GM18505 (cell line): ENCODE data around the gene SAPCD2.

Experiments used
- ATAC-seq: cut with Tn5 transposase; IDR thresholded peaks from one replicate; pipeline ENCODE4 v1.9.1; 2021; ENCODE audit not compliant: unreplicated experiment
- POLR2A ChIP-seq: IDR thresholded peaks from 4 replicates; pipeline ENCODE4 v1.6.1; 2011; ENCODE audit warnings: borderline replicate concordance; ENCODE audit not compliant: insufficient read depth, insufficient read length; ENCODE audit errors: extremely low read depth

The SAPCD2 gene

DNA sequence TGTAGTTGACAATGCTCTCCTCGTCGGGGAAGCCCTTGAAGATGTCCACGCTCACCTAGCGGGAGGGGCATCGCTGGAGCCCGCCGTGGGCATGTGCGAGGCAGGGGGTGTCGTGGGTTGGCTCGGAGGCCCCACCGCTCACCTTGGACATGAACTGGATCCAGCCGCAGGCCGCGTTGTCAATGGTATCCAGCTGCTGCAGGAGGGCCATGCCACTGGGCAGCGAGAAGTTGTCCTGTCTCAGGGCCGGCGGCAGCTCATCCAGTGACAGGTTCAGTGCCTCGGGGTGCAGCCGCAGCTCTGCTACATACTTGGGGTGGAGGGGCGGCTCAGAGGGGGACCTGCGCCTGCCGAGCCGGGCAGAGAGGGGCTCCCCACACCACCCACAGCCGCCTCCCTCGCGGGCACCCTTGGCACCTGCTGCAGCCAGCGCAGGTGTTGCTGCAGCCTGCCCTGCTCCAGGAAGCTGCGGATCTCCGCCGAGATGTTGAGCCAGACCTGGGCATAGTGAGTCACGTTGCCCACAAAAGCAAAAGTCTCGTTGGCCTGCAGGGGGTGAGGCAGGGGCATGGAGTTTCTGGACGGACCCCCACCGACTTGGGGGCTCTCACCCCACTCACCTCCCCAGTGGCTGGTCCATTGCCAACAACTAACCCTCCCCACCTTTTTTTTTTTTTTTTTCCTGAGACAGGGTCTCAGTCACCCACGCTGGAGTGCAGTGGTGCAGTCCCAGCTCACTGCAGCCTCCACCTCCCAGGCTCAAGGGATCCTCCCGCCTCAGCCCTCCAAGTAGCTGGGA is 51.4 kb downstream of the SAPCD2 start:
- no peak for ATAC-seq
- TF ChIP-seq POLR2A: no peak

DNA sequence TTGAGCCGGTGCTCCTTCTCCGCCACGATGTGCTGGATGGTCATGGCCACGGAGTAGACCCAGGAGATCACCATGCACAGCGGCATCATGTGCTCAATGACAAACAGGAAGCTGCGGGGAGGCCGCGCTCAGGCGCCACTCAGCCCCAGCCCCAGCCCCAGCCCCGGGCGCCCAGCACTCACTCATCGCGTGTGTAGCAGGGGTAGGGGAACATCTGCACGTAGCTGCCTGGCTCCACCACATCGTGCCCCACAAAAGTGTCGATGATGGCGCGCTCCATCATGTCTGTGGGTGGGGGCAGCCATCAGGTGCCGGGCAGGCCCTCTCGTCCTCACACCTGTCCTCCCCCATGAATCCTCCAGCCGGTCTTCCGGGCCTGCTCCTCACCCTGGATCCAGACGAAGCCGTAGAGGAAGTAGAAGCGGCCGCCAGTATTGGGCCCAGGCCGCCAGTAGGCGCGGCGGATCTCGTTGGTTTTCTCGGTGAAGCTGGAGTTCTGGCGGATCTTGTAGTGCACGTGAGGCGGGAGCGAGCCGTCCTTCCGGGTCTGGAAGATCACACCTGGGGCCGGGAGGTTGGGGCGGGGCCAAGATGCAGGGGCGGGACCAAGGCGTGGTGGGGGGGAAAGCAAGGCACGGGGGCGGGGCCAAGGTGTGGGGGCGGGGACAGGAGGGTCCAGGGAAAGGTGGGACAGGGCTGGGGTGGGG is 52.4 kb downstream of the SAPCD2 start:
- ATAC-seq: no peak
- TF ChIP-seq POLR2A: no peak

DNA sequence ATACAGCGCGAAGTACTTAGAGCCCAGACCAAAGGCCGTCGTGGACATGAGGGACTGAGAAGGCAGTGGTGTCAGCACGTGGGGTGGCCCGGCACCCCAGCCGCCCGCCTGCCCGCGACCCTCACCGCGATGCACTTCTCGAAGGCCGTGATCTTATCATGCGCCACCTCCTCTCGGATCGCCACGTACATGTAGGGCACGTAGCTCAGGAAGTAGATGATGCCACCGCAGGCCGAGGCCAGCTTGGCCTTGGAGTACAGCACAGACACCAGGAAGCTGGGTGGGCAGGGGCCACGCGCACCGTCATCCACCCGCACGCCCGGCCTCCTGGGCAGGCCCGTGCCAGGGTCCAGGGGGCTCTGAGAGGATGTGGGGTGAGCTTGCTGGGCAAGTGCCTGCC is 53.3 kb downstream of the SAPCD2 start:
- ATAC-seq: no peak
- TF ChIP-seq POLR2A: no peak

DNA sequence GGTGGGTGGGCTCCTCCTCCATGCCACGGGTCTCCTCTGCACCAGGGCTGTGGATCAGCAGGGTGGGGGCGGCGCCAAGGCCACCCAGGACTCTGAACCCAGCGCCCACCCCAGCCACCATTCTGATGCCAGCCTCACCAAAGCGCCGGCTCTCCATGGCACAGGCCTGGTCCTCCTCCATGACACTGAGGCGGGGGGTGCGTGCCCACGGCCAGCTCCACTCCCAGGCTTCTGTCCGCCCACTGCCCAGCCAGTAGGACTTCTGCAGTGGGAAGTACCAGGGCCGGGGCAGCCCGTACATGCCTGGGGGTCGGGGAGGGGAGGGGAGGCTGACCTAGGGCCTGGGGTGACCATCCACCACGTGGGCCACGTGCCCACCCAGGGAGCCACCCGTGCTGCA is 53.9 kb downstream of the SAPCD2 start:
- no peak for TF ChIP-seq POLR2A
- no peak for ATAC-seq

DNA sequence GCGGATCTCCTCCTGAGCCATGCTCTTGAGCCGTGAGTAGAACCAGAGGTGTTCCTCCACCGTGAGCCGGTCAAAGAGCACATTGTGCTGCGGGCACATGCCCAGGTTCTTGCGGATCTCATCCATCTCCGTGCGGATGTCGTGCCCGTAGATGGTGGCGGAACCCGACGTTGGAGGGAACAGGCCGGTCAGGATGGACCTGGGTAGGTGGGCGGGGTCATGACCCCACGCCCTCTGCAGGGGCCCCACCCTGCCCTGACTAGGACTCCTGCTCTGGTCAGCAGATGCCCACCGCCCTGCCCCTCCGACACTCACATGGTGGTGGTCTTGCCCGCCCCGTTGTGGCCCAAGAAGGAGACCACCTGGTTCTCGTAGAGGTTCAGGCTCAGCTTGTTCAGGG is 54.4 kb downstream of the SAPCD2 start:
- ATAC-seq: no peak
- no peak for TF ChIP-seq POLR2A

GRCh38 chr9:137015540-137015930 is 54.8 kb downstream of the SAPCD2 start:
- TF ChIP-seq POLR2A: no peak
- ATAC-seq: no peak

- no peak for TF ChIP-seq POLR2A
- no peak for ATAC-seq
Measured at GRCh38 chr9:137014776-137015539, 55.4 kb downstream of the SAPCD2 start.

DNA sequence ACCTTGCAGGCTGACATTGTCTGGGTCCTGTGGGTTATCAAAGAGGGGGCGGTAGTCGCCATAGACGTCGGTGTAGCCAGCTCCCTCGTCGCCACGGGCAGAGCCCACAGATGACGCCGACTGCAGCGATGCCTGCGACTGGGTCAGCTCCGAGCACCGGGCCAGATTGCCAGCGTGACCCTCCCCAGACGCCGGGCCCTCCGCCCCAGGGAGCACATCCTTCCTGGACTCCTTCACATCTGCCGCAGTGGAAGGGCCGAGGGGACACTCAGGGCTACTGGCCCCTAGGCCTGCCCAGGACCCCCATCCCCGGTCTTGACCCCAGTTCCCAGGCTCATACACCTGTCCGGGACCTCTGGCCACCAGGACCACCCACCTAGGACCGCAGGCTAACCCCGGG is 56.2 kb downstream of the SAPCD2 start:
- TF ChIP-seq POLR2A: no peak
- no peak for ATAC-seq

DNA sequence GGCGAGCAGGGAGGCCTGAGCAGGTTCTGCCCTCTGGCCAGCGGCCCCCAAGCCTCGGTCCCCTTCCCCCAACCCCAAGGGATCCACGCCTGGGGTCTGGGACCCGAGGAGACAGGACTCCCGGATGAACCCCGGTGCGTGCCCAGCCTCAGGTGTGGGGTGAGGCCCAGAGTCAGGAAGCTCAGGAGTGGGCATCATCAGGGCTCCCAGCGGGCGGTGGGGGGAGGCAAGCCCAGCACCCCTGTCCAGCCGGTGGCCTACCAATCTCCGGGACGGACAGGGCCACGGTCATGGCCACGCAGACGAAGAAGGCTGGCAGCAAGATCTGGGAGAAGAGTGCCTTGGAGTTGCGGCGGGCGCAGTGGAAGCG is 56.8 kb downstream of the SAPCD2 start:
- no peak for ATAC-seq
- no peak for TF ChIP-seq POLR2A

GRCh38 chr9:137012694-137013570 is 57.4 kb downstream of the SAPCD2 start:
- TF ChIP-seq POLR2A: no peak

More at GRCh38 chr9:137012694-137013570, 57.4 kb downstream of the SAPCD2 start:
- no peak for ATAC-seq
